Myocyte (in vitro differentiated cells): Measurements from ENCODE around the gene GJD2. TPM values are rescaled to one million over a fixed set of nuclear protein-coding genes. Genes with fewer than 3 reads are reported as not detected.

Source experiments
- DNase-seq: peaks from one replicate; pipeline ENCODE4 v3.0.0-alpha.2; 2012; ENCODE audit warnings: low read depth
- total RNA-seq: library from RNA; depleted of rRNA; stranded (reverse); fragments of >200 nt; gene quantifications from 2 replicates; pipeline ENCODE4 v1.2.3, GENCODE V29; 2014

GJD2 gene
- total RNA-seq, 1 donor from 2014 or later: not detected

DNA sequence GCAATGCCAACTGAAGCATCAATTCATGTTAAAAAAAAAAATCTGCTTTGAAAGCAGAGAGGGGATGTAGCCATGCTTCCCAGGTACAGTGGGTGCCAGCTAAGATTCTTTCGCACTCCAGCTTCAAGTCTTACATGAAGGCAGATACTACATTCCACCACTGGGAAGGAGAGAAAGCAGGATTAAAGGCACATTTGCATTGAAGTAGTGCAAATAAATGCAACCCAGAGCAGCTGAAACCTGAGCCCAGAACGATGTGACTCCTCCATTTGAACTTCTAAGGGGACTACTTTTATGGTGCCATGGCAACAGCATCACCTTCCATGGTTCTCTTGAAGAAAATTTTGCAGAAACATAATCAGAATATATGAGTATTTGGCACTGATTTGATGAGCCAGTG lies 19.1 kb upstream of the GJD2 start:
- DNase-seq: no peak

DNA sequence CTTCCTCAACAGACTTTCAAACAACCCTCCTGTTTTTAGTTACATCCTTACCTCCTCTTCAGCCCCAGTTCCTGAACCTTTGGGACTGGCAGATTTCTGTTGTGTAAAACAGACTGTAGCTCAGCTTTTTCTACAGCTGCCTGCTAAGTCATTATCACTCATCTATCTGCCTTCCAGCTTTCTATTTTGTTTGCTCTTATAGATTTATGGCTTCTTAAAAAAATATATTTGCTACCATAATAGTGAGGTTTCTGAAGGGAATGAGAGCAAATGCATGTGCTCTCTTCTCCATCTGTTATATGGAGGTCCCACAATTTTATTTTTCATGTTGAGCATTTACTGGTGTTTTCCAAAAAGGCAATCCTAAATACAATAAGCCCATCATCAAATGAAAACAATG lies 18.2 kb upstream of the GJD2 start:
- no peak for DNase-seq

DNA sequence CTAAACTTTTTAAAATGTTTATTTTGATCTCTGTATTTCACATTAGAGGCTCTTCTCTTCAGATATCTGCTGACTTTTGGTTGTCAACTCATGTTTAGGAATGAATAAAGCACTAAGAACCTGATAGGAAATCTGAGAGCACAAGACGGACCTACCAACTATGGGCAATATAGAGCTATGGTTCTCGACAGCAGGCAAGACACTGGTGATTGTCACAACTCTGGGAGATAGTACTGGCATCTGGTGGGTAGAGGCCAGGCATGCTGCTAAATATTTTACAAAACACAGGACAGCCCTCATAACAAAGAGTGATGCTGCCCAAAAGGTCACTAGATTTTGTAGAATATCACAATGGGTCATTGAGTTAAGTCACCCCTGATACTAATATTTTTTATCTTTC lies 17.5 kb upstream of the GJD2 start:
- no peak for DNase-seq

DNA sequence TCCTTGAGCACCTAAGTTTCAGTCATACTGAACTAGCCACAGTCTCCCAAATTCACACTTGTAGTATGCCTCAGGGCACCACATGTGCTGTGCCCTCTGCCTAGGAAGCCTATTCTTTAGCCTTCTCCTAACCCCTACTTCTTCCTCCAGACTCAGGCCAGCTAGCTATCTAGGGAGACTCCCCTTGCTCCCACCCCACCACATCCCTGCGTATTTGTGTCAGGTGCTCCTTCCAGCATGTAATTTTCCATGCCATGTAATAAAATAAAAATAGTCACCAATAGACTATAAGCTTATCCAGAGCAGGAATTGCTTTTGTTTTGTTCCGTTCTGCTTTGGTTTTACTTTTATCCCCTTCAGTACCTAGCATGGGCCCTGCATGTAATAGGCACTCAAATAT lies 14.9 kb upstream of the GJD2 start:
- DNase-seq: no peak

GRCh38 chr15:34768530-34768929 lies 13.7 kb upstream of the GJD2 start:
- no peak for DNase-seq

DNA sequence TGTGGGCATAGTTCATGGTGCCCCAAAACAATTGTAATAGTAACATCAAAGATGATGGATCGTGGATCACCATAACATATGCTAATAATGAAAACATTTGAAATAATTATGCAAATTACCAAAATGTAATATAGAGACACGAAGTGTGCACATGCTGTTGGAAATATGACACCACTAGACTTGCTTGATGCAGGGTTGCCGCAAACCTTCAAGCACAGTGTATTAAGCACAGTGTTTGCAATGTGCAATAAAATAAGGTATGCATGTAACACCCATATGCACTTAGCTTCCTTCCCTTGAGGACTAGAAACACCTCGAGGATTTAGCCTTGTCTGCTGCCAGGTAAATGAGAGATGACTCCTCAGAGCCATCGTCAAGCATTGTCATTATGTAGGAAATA lies 10.9 kb upstream of the GJD2 start:
- no peak for DNase-seq

GRCh38 chr15:34760909-34761308 lies 6.1 kb upstream of the GJD2 start:
- no peak for DNase-seq

GRCh38 chr15:34759992-34760391 lies 5.2 kb upstream of the GJD2 start:
- no peak for DNase-seq

GRCh38 chr15:34759347-34759746 lies 4.5 kb upstream of the GJD2 start:
- no peak for DNase-seq

- DNase-seq: no peak
Measured at GRCh38 chr15:34757262-34757661, 2.5 kb upstream of the GJD2 start.

GRCh38 chr15:34755419-34755773 lies 598 bp upstream of the GJD2 start:
- no peak for DNase-seq

DNA sequence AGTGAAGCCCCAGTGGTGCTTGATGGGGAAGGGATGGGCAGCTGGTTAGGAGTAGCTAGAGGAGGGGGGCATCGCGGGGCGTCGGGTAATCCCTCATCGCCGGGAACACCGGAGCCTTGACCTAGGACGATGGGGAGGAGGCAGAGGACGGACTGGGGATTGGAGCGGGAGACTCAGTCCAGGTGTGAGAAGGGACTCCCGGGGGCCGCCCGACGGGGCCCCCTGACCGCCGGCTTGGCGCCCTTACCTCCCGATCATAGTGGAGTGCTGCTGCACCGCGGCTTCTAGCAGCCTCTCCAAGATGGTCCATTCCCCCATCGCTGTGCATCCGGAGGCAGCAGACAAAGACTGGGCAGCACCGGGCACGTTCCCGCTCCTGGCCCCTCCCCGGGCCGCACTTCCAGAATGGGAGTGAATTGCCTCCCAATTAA lies 612 bp downstream of the GJD2 start:
- DNase-seq: no peak

DNA sequence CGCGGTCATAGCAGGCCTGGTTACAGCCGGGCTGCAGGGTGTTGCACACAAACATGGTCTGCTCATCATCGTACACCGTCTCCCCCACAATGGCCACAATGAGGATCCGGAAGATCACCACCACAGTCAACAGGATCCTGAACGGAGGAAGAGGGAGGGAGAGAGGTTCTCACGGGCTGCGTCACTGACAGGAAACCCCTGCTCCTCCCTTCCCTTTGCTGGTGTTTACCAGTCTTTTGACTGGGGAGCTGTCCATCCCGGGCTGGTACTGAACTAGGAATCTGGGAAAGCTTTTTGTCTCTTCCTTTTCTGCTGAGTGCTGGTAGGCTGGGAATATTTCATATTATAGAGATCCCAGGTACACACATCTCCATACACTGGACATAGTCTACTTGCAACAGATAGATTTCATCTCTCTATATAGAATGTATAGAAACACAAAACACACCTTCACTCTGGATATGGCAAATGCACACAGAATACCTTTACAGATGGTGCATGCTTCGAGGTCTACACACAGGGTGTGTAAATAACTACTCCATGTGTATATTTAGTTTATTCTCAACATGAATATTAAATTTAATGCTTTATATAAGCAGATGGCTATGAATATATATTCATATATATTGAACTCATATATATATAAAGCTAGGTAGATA lies 1.4 kb downstream of the GJD2 start:
- peak; percentile 87 for DNase-seq

DNA sequence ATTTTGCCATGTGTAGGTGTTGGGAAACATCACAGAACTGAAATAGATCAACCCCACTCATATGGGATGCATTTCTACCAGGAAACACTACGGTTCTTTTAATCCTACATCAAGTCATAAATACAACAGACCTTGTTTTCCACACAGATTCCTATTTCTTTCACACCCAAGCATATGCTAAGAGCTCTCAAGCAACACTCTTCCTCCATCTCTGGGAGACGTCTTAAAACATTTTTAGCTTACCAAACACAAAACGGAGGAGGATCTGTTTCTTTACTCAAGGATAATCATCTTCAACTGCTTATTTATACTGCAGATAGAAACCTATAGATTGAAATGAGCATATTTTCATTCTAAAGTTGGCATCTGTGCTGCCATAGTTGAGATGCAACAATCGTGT lies 5.1 kb downstream of the GJD2 start:
- no peak for DNase-seq

DNA sequence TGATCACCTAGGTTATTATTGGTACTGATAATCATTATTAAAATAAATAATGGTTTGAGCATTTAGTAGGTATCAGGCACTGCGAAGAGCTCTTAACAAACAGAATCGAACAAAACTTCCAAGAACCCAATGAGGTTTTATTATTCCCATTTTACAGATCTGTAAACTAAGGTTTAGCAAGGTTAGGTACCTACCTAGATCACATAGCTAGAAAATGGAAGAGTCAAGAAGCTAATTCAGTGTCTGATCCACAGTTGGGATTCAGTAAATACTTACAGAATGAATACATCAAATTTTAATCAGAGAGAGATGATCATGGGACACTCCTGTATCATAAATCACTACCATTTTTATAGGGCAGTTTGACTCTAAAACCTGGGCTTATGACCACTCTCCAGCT lies 15.5 kb downstream of the GJD2 start:
- no peak for DNase-seq

- DNase-seq: no peak
Measured at GRCh38 chr15:34738002-34738401, 16.8 kb downstream of the GJD2 start.

GRCh38 chr15:34737477-34737876 lies 17.3 kb downstream of the GJD2 start:
- peak; percentile 86 for DNase-seq

DNA sequence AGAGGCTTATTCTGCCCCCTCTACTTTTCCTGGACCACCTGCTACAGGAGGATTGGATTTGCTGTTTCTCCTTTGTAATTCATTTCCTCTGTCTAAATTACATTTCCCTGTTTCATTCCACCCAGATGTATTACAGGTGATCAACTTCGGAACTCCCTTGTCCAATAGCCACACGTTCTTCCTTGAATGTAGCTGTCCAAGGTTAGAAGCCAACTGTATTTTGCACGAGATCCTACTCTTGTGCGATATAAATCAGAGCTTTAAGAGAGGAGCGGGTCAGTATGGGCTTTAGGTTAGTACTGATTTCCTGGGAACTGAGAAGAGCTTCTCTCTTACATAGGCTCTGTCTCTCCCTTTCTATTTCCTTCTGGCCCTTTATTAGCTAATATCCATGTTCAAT lies 20.5 kb downstream of the GJD2 start:
- no peak for DNase-seq

DNA sequence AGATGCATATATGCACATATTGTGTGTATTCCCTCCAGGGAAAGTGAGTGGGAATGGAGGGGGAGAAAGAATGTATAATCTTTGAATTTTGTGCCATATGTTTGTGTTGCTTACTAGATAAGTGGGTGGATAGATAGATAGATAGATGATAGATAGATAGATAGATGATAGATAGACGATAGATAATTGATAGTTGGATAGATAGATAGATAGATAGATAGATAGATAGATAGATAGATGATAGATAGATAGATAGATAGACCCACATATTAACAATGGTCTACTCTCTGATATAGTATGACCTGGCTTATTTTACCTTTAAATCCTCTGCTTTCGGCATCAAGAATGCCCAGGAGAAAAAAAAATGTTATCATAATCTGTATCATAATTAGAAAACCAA lies 21.2 kb downstream of the GJD2 start:
- no peak for DNase-seq

DNA sequence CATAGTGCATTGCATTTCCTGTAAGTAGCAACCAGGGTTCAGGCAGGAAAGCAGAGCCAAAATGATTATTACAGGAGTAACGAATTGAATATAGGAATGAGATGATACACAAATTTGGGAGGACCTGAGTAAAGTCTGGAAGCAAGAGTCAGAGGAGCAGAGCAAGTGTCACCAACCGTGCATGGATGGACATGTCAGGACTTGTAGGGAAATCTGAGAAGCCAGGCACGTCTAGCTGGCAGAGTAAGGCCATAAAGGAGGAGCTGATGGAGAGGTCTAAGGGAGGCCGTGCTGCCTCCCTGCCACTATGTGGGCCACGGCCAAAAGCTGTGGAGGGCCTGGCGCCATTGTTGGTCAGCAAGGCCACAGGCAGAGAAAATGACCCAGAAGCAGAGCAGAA lies 22.4 kb downstream of the GJD2 start:
- no peak for DNase-seq

- DNase-seq: no peak
Measured at GRCh38 chr15:34730701-34731100, 24.1 kb downstream of the GJD2 start.

DNA sequence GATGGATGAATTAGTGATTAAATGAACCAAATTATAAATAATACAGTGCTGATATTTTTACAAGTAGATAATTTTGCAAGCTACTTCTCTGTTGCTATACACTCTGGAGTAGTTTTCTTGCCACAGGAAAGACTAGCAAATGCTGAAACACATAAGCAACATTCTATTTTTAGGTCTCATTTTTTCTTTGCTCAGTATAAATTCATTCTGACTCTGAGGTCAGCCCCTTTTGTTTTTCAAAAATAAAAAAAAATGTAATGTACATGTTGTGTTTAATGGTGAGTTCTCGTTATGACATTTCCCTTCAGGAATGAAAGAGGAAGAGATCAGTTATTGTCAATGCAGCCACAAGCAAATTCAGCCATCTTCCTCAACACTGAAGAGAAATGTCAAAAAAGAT lies 24.9 kb downstream of the GJD2 start:
- no peak for DNase-seq

- DNase-seq: no peak
Measured at GRCh38 chr15:34729056-34729455, 25.7 kb downstream of the GJD2 start.
